Tibial artery (tissue), 4 donors: Measurements from ENCODE around the gene EYS.
"Not testable (repeated sequence)": the region's sequence is repeated elsewhere in the genome, so short reads cannot be mapped to it uniquely, and the experiment has no call there.

Experiments
- DNase-seq, 2 donors: peaks; one replicate each; pipeline ENCODE4 v3.0.0-alpha.2; 2019
- H3K27ac ChIP-seq, 2 donors: fragments of 200-600 bp; sonication (generic) in 1 of 2; 1 replicate in 1 of 2; 2 replicates in 1 of 2; pipeline ENCODE4 v1.5.1; 2018 to 2019; ENCODE audit warnings: mild to moderate bottlenecking in 1 of 2
- H3K27me3 ChIP-seq, 2 donors: fragments of 200-600 bp; sonication (generic) in 1 of 2; one replicate each; pipeline versions ENCODE4 v1.5.1 to v1.6.0; 2016 to 2019
- H3K36me3 ChIP-seq, 3 donors: fragments of 200-600 bp; sonication (generic) in 2 of 3; one replicate each; pipeline ENCODE4 v1.5.1; 2016 to 2019; ENCODE audit warnings: mild to moderate bottlenecking in 2 of 3
- H3K4me1 ChIP-seq, 4 donors: fragments of 200-600 bp; sonication (generic) in 2 of 4; 1 replicate in 3 of 4; 2 replicates in 1 of 4; pipeline ENCODE4 v1.5.1; 2016 to 2019
- H3K4me3 ChIP-seq, 2 donors: fragments of 200-600 bp; sonication (generic) in 1 of 2; 1 replicate in 1 of 2; 2 replicates in 1 of 2; pipeline ENCODE4 v1.5.1; 2018 to 2019; ENCODE audit warnings: mild to moderate bottlenecking in 2 of 2
- H3K9me3 ChIP-seq, 3 donors: fragments of 200-600 bp; sonication (generic) in 1 of 3; one replicate each; pipeline ENCODE4 v1.5.1; 2016 to 2019
- intact Hi-C: fragments of 100-400 bp; cut with DNase I; formaldehyde crosslinking; loops from one replicate; pipeline ENCODE4 v1.15.0; 2023; ENCODE audit warnings: low total_unique reads
- TF ChIP-seq, protein P1 (sequence below), 2 experiments: fragments of 200-600 bp in 1 of 2; fragments of 450-650 bp in 1 of 2; IDR thresholded peaks; one replicate each; pipeline ENCODE4 v1.5.1; 2017 to 2019; ENCODE audit warnings: antibody characterized with exemption in 2 of 2, mild to moderate bottlenecking in 1 of 2, moderate library complexity in 1 of 2

EYS gene

DNA sequence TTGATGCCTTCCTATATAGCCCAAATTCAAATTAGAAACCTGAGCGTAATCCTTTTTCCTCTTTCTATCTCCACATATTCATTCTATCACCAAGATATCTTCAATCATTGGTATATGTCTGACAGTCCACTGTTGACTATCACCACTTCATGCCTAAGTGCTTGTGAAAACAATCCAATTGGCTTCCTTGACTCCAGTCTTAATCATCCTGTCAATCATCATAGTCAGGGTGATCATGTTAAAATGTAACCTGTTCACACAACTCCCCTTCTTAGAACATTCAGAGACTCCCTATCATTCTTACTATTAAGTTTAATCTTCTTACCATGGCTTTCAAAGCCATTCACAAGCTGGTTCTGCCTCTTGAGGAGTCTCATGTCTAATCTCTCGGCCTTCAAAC lies 1454.8 kb downstream of the EYS start:
- intact Hi-C loops, result no loop called here
- no peak overlapping the region for H3K4me3 ChIP-seq
- no peaks in the 10 kb centered on the region for H3K9me3 ChIP-seq
- TF ChIP-seq, protein P1, sequence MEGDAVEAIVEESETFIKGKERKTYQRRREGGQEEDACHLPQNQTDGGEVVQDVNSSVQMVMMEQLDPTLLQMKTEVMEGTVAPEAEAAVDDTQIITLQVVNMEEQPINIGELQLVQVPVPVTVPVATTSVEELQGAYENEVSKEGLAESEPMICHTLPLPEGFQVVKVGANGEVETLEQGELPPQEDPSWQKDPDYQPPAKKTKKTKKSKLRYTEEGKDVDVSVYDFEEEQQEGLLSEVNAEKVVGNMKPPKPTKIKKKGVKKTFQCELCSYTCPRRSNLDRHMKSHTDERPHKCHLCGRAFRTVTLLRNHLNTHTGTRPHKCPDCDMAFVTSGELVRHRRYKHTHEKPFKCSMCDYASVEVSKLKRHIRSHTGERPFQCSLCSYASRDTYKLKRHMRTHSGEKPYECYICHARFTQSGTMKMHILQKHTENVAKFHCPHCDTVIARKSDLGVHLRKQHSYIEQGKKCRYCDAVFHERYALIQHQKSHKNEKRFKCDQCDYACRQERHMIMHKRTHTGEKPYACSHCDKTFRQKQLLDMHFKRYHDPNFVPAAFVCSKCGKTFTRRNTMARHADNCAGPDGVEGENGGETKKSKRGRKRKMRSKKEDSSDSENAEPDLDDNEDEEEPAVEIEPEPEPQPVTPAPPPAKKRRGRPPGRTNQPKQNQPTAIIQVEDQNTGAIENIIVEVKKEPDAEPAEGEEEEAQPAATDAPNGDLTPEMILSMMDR (IDR thresholded peaks at IDR 0.05), result no peak
- H3K27me3 ChIP-seq, result no peaks in the 10 kb centered on the region
- DNase-seq, result no peak
- H3K27ac ChIP-seq, result no peak overlapping the region
- H3K4me1 ChIP-seq, result no peaks in the 10 kb centered on the region
- no peaks in the 10 kb centered on the region for H3K36me3 ChIP-seq

DNA sequence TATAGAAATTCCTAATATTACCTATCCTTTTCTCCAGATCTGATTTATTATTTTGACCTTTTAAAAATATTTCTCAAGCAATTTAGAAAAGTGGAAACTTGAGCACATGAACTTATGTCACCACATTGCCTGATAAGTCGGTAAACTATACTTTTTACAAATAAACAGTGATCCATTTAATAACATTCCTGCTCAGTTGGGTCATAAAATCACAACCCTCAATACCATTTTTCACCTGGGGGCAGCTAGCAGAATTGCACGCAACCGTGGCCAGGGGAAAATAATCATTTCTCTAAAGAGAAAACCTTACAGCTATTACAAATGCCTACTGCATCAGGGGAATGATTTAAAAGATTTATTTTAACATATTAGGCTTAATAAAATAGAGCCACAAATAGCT lies 1456.9 kb downstream of the EYS start:
- Histone ChIP-seq H3K9me3 (no peaks in the 10 kb centered on the region), H3K36me3 (no peaks in the 10 kb centered on the region), H3K4me3 (no peak overlapping the region), H3K27ac (no peak overlapping the region), H3K4me1 (no peaks in the 10 kb centered on the region), H3K27me3 (no peaks in the 10 kb centered on the region)
- no peak for DNase-seq
- intact Hi-C loops, result no loop called here
- TF ChIP-seq, protein P1 (IDR thresholded peaks at IDR 0.05), result no peak

DNA sequence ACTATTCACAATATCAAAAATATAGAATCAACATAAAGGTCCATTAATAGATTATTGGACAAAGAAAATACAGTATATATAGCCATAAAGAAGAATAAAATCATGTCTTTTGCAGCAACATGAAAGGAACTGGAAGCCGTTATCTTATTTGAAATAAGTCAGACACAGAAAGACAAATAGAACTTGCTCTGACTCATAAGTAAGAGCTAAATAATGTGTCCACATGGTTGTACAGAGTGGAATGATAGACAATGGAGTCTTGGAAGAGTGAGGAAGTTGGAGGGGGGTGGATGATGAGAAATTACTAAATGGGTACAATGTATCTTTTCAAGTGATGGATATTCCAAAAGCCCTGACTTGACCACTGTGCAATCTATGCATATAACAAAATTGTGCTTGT lies 1457.9 kb downstream of the EYS start:
- no peaks in the 10 kb centered on the region for H3K9me3 ChIP-seq
- intact Hi-C loops, result no loop called here
- no peak for DNase-seq

DNA sequence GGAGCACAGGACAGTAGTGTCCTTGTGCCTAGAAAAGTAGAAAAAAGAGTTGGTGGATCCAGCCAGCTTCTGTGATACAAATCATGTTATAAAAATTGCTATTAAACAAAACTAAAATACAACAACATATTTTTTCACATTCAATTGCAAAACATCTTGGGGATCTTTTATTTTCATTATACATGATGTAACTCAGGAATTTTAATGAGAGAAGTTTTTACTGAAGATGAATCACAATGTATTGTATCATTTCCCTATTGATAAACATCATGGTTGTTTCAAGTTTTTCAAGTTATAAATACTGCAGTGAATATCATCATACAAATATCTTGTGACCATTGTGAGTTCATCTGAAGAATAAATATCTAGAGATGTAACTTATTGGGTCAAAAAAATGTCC lies 1463.4 kb downstream of the EYS start:
- DNase-seq, result no peak
- intact Hi-C loops, result no loop called here
- no peak overlapping the region for H3K27ac ChIP-seq
- no peaks in the 10 kb centered on the region for H3K4me1 ChIP-seq
- H3K36me3 ChIP-seq, result no peaks in the 10 kb centered on the region
- no peak overlapping the region for H3K4me3 ChIP-seq
- TF ChIP-seq, protein P1 (IDR thresholded peaks at IDR 0.05), result no peak
- H3K27me3 ChIP-seq, result no peaks in the 10 kb centered on the region
- no peaks in the 10 kb centered on the region for H3K9me3 ChIP-seq

More for the DNA sequence above, 1457.9 kb downstream of the EYS start:
- no peaks in the 10 kb centered on the region for H3K27me3 ChIP-seq
- no peaks in the 10 kb centered on the region for H3K4me1 ChIP-seq
- no peak overlapping the region for H3K27ac ChIP-seq
- H3K36me3 ChIP-seq, result no peaks in the 10 kb centered on the region
- TF ChIP-seq, protein P1 (IDR thresholded peaks at IDR 0.05), result no peak
- H3K4me3 ChIP-seq, result no peak overlapping the region

DNA sequence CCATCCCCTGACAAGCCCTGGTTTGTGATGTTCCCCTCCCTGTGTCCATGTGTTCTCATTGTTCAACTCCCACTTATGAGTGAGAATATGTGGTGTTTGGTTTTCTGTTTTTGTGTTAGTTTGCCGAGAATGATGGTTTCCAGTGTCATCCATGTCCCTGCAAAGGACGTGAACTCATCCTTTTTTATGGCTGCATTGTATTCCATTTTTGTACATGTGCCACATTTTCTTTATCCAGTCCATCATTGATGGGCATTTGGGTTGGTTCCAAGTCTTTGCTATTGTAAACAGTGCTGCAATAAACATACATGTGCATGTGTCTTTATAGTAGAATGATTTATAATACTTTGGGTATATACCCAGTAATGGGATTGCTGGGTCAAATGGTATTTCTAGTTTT lies 1468.1 kb downstream of the EYS start:
- intact Hi-C loops, H3K27me3 ChIP-seq, H3K4me3 ChIP-seq, H3K4me1 ChIP-seq, H3K36me3 ChIP-seq, H3K9me3 ChIP-seq, H3K27ac ChIP-seq, DNase-seq: not testable (repeated sequence)

DNA sequence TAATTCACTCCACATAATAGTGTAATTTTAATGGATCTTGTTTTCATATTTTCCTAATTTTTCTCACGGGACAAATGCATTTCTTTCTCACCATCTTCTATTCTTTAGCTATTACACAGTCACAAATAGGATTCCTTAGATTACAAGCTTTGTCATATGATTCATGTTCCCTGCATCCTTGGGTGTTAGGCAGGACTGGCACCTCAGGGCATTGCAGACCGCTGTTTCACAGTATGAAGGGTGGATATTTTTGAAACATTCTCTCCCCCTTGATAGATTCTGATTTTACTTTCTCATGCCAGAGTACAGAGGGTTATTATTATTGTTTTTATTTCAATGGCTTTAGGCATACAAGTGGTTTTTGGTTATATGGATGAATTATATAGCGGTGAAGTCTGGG lies 1469.0 kb downstream of the EYS start:
- Histone ChIP-seq H3K4me1 (no peaks in the 10 kb centered on the region), H3K9me3 (no peaks in the 10 kb centered on the region), H3K36me3 (no peaks in the 10 kb centered on the region), H3K27ac (no peak overlapping the region), H3K4me3 (no peak overlapping the region), H3K27me3 (no peaks in the 10 kb centered on the region)
- TF ChIP-seq, protein P1 (IDR thresholded peaks at IDR 0.05), result no peak
- DNase-seq, result no peak
- intact Hi-C loops, result no loop called here
